ENCODE data around the gene DNAJC27. TPM values are rescaled to one million over a fixed set of nuclear protein-coding genes. Genes with fewer than 3 reads are reported as not detected.
"Not testable (repeated sequence)": the region's sequence is repeated elsewhere in the genome, so short reads cannot be mapped to it uniquely, and the experiment has no call there.

DNAJC27 gene
- polyA plus RNA-seq, 4 donors = 0.81 to 5.3 (median 1.7) TPM

DNA sequence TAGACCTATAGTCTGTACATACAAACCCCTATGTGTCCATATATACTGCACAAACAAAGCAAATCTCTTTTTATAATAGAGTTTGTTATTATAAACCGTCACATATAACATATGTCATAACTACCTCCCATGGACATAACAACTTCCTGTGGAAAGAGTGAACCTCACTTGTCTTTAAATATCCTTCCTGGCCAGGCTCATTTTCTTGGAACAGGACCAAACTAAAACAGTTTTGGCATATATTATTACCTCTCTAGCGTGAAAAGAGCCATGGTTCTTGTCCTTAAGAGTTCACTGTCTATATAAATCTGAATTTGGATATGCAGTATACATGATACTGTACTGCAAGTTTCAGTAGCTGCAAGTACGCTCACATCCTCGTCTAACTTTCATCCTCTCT, 28.3 kb upstream of the DNAJC27 start:
- Histone ChIP-seq H3K4me3 (ENCODE audit: low read depth in 1 of 3, low read length in 3 of 3) (no peak overlapping the region), H3K27ac (ENCODE audit: low read depth in 1 of 3, low read length in 2 of 3) (no peak overlapping the region), H3K4me1 (ENCODE audit: control insufficient read depth in 3 of 3, insufficient read depth in 2 of 3, low read depth in 1 of 3, low read length in 2 of 3) (no peaks in the 10 kb centered on the region), H3K36me3 (ENCODE audit: control insufficient read depth in 3 of 3, insufficient read depth in 2 of 3, low read depth in 1 of 3, low read length in 3 of 3) (no peaks in the 10 kb centered on the region), H3K27me3 (ENCODE audit: control insufficient read depth in 3 of 3, insufficient read depth in 3 of 3, low read length in 3 of 3) (no peaks in the 10 kb centered on the region), H3K9me3 (ENCODE audit: control insufficient read depth in 2 of 2, insufficient read depth in 1 of 2, low read depth in 1 of 2, low read length in 1 of 2) (no peaks in the 10 kb centered on the region)
- FAIRE-seq = no peak
- no peak for DNase-seq
- WGBS, 3 donors = 55 to 69% (median 67%) methylated on average over 4 of the region's 4 CpGs

DNA sequence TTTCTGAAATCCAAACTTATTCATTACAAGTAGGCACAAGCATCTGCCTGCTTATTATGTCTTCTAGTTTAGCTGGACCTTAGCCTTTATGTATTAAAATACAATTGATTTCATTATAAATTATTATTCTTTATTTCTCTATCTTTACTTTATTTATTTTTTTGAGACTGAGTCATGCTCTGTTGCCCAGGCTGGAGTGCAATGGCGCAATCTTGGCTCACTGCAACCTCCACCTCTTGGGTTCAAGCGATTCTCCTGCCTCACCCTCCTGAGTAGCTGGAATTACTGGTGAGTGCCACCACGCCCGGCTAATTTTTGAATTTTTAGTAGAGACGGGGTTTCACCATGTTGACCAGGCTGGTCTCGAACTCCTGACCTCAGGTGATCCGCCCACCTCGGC, 27.3 kb upstream of the DNAJC27 start:
- not testable (repeated sequence) for FAIRE-seq

DNA sequence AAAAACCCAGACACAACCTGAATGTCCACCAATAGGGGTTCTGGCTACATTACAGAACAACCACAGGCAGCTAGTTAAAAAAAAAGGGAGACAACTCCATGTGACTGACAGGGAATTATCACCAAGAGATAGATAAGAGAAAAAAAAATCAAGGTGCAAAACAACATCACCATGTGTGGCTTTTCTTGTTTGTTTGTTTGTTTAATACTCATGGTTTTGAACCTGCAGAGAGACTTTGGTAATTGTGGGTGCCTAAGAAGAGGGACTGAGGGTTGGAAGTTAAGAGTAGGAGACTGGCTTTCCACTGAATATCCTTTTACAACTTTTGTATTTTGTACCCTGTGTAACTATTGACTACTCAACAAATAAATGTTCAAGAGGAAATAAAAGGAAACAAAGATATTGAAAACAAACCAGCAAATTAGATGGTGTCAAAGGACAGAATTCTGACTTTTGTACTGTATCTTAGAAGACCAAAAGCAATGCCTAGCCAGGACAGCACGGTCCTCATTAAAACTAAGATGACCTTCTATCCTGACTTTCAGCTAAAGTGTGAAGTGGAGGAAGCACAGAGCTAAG, 22.5 kb upstream of the DNAJC27 start:
- DNase-seq (peak; percentile 56 to 63), FAIRE-seq (no peak)
- no peak overlapping the region for H3K4me3 ChIP-seq (ENCODE audit: low read depth in 1 of 3, low read length in 3 of 3)
- no peak overlapping the region for H3K27ac ChIP-seq (ENCODE audit: low read depth in 1 of 3, low read length in 2 of 3)
- H3K9me3 ChIP-seq (ENCODE audit: control insufficient read depth in 2 of 2, insufficient read depth in 1 of 2, low read depth in 1 of 2, low read length in 1 of 2) = peaks cover 0 to 12% of the 10 kb centered on the region in 2 donors
- H3K36me3 ChIP-seq (ENCODE audit: control insufficient read depth in 3 of 3, insufficient read depth in 2 of 3, low read depth in 1 of 3, low read length in 3 of 3) = no peaks in the 10 kb centered on the region
- no peaks in the 10 kb centered on the region for H3K27me3 ChIP-seq (ENCODE audit: control insufficient read depth in 3 of 3, insufficient read depth in 3 of 3, low read length in 3 of 3)
- peaks cover 0 to 4% (median 0%) of the 10 kb centered on the region in 3 donors for H3K4me1 ChIP-seq (ENCODE audit: control insufficient read depth in 3 of 3, insufficient read depth in 2 of 3, low read depth in 1 of 3, low read length in 2 of 3)
- WGBS, 3 donors = 25 to 52% (median 34%) methylated on average over 1 of the region's 1 CpG

More for the DNA sequence above, 27.3 kb upstream of the DNAJC27 start:
- DNase-seq; H3K36me3 ChIP-seq (ENCODE audit: control insufficient read depth in 3 of 3, insufficient read depth in 2 of 3, low read depth in 1 of 3, low read length in 3 of 3); H3K4me3 ChIP-seq (ENCODE audit: low read depth in 1 of 3, low read length in 3 of 3); H3K9me3 ChIP-seq (ENCODE audit: control insufficient read depth in 2 of 2, insufficient read depth in 1 of 2, low read depth in 1 of 2, low read length in 1 of 2); H3K27me3 ChIP-seq (ENCODE audit: control insufficient read depth in 3 of 3, insufficient read depth in 3 of 3, low read length in 3 of 3); H3K4me1 ChIP-seq (ENCODE audit: control insufficient read depth in 3 of 3, insufficient read depth in 2 of 3, low read depth in 1 of 3, low read length in 2 of 3); H3K27ac ChIP-seq (ENCODE audit: low read depth in 1 of 3, low read length in 2 of 3): not testable (repeated sequence)
- WGBS, 3 donors = 80 to 84% (median 82%) methylated on average over 8 of the region's 8 CpGs

DNA sequence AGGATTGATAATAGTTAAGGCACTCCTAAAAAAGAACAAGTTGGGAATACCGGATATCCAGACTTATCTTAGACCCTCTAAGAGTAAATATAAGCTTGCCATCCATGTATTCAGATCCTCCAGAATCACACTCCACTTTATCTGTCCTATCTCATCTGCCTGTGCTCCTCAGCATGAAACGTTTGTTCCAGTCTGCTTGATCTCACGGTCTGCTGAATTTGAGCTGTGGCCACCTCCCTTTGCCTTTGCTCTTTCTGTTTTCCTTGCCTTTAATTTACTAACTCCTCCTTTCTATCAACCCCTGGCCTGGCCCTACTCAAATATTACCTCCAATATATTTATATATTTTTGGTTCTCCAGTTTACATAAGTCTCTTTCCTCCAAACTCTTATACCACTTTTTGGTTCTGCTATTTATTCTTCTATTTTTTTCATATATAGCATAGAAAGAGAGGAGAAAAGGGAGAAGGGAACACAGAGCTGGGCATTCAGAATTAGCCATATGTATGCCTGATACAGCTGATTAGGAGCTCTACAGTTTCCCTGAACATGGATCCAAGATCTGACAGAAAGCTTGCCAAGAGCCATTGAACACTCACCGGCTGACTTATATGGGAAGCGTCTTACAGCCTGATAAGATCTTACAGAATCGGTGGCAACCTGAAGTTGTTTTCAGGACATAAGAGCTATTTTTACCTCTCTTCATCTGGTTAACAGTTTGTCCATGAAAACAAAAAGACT, 21.8 kb upstream of the DNAJC27 start:
- H3K36me3 ChIP-seq (ENCODE audit: control insufficient read depth in 3 of 3, insufficient read depth in 2 of 3, low read depth in 1 of 3, low read length in 3 of 3) = no peaks in the 10 kb centered on the region
- no peak overlapping the region for H3K27ac ChIP-seq (ENCODE audit: low read depth in 1 of 3, low read length in 2 of 3)
- peaks cover 0 to 4% (median 0%) of the 10 kb centered on the region in 3 donors for H3K4me1 ChIP-seq (ENCODE audit: control insufficient read depth in 3 of 3, insufficient read depth in 2 of 3, low read depth in 1 of 3, low read length in 2 of 3)
- FAIRE-seq = no peak
- H3K4me3 ChIP-seq (ENCODE audit: low read depth in 1 of 3, low read length in 3 of 3) = no peak overlapping the region
- peaks cover 0 to 12% of the 10 kb centered on the region in 2 donors for H3K9me3 ChIP-seq (ENCODE audit: control insufficient read depth in 2 of 2, insufficient read depth in 1 of 2, low read depth in 1 of 2, low read length in 1 of 2)
- WGBS, 3 donors = 22 to 40% (median 27%) methylated on average over 6 of the region's 6 CpGs
- H3K27me3 ChIP-seq (ENCODE audit: control insufficient read depth in 3 of 3, insufficient read depth in 3 of 3, low read length in 3 of 3) = no peaks in the 10 kb centered on the region
- DNase-seq = peak; percentile 45 to 50

DNA sequence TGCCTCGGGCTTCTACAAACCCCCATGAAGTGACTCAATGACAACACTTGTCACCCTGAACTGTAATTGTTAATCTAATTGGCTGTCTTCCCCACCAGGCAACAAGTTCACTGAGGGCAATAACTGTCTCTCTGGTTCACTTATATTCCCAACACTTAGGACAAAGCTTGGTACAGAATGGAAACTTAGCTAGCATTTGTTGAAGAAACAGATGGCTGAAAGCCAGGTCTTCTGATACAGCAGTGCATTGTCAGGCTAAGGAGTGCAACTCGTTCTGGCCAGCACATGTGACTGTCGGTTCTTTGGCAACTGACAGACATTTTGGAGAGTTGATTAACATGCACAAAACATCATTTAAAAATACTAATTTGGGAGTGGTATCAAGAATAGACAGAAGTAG, 14.6 kb upstream of the DNAJC27 start:
- 22 to 27% (median 24%) methylated on average over 3 of the region's 3 CpGs for WGBS, 3 donors
- DNase-seq (no peak), FAIRE-seq (no peak)
- H3K36me3 ChIP-seq (ENCODE audit: control insufficient read depth in 3 of 3, insufficient read depth in 2 of 3, low read depth in 1 of 3, low read length in 3 of 3) = no peaks in the 10 kb centered on the region
- H3K27me3 ChIP-seq (ENCODE audit: control insufficient read depth in 3 of 3, insufficient read depth in 3 of 3, low read length in 3 of 3) = no peaks in the 10 kb centered on the region
- no peaks in the 10 kb centered on the region for H3K4me1 ChIP-seq (ENCODE audit: control insufficient read depth in 3 of 3, insufficient read depth in 2 of 3, low read depth in 1 of 3, low read length in 2 of 3)
- H3K9me3 ChIP-seq (ENCODE audit: control insufficient read depth in 2 of 2, insufficient read depth in 1 of 2, low read depth in 1 of 2, low read length in 1 of 2) = peaks cover 0 to 12% of the 10 kb centered on the region in 2 donors
- no peak overlapping the region for H3K4me3 ChIP-seq (ENCODE audit: low read depth in 1 of 3, low read length in 3 of 3)
- H3K27ac ChIP-seq (ENCODE audit: low read depth in 1 of 3, low read length in 2 of 3) = no peak overlapping the region

DNA sequence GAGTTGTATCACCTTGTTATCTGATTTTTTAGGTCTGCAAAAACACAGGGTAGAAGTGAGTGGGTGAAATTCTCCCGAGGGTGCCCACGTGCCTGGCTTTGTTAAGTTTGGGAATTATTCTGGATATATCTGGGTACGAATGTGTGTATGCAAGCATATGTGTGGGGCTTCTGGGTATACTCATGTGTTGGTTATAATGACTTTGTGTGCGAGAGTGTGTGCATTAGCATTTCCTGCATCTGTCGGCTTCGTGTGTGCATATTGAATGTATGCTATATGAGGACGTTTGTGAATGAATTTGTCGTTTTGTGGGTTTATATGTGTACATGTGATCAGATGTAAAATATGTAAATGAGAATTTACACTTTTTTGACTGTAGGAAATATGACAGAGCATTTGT, 13.8 kb upstream of the DNAJC27 start:
- Histone ChIP-seq H3K4me1 (ENCODE audit: control insufficient read depth in 3 of 3, insufficient read depth in 2 of 3, low read depth in 1 of 3, low read length in 2 of 3) (no peaks in the 10 kb centered on the region), H3K36me3 (ENCODE audit: control insufficient read depth in 3 of 3, insufficient read depth in 2 of 3, low read depth in 1 of 3, low read length in 3 of 3) (no peaks in the 10 kb centered on the region), H3K27me3 (ENCODE audit: control insufficient read depth in 3 of 3, insufficient read depth in 3 of 3, low read length in 3 of 3) (no peaks in the 10 kb centered on the region), H3K9me3 (ENCODE audit: control insufficient read depth in 2 of 2, insufficient read depth in 1 of 2, low read depth in 1 of 2, low read length in 1 of 2) (peaks cover 0 to 5% of the 10 kb centered on the region in 2 donors), H3K4me3 (ENCODE audit: low read depth in 1 of 3, low read length in 3 of 3) (no peak overlapping the region), H3K27ac (ENCODE audit: low read depth in 1 of 3, low read length in 2 of 3) (no peak overlapping the region)
- FAIRE-seq (no peak), DNase-seq (no peak)
- WGBS, 3 donors = 84 to 87% (median 87%) methylated on average over 8 of the region's 8 CpGs

DNA sequence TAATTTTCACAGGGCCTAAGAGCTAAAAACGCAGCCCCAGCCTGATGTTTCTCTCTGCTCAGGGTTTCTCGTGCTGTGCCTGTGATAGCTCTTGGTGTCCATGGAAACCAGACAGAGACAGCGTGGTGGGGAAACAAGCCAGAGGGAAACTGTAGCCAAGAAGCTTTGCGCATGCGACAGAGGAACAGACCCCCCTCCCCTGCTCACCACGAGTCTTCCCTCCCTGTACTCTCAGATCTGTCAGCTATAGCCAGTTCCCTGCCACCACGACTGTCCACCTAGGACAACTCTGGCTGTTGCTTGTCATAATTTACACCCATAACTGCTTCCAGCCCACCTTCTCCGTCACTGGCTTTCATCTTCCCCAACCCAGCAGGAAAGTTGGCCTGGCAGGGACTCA, 13.2 kb upstream of the DNAJC27 start:
- WGBS, 3 donors = 33 to 70% (median 50%) methylated on average over 8 of the region's 8 CpGs
- Histone ChIP-seq H3K4me3 (ENCODE audit: low read depth in 1 of 3, low read length in 3 of 3) (no peak overlapping the region), H3K36me3 (ENCODE audit: control insufficient read depth in 3 of 3, insufficient read depth in 2 of 3, low read depth in 1 of 3, low read length in 3 of 3) (no peaks in the 10 kb centered on the region), H3K27me3 (ENCODE audit: control insufficient read depth in 3 of 3, insufficient read depth in 3 of 3, low read length in 3 of 3) (no peaks in the 10 kb centered on the region), H3K4me1 (ENCODE audit: control insufficient read depth in 3 of 3, insufficient read depth in 2 of 3, low read depth in 1 of 3, low read length in 2 of 3) (no peaks in the 10 kb centered on the region), H3K27ac (ENCODE audit: low read depth in 1 of 3, low read length in 2 of 3) (peak overlapping the region in 2 of 3 donors; percentile 42 to 47), H3K9me3 (ENCODE audit: control insufficient read depth in 2 of 2, insufficient read depth in 1 of 2, low read depth in 1 of 2, low read length in 1 of 2) (no peaks in the 10 kb centered on the region)
- peak in 1 of 2 donors; percentile 57 for DNase-seq
- FAIRE-seq = no peak

DNA sequence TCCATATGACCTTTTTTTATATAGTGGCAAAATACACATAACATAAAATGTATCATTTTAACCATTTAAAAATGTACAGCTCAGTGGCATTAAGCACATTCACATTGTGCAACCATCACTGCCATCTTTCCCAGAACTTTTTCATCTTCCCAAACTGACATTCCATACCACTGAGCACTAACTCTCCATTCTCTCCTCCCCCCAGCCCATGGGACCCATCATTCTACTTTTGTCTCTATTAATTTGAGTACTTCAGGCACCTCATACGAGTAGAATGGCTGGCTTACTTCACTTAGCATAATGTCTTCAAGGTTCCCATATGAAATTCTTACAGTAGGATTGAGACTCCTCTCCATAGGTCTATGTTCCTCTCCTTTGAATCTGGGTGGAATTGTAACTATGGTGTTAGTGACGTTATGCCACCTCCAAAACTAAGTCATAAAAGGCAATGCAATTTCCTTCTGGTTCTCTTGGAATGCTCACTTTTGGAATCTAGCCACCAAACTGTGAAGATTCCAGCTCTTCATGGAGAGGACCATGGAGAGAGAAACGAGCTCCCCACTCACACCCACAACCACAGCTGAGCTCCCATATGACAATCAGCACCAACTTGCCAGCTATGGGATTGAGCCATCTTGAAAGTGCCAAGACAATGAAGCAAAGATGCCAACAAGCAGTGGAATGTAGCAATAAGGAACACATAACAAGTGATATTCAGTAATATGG, 9.8 kb upstream of the DNAJC27 start:
- Histone ChIP-seq H3K4me3 (ENCODE audit: low read depth in 1 of 3, low read length in 3 of 3) (no peak overlapping the region), H3K36me3 (ENCODE audit: control insufficient read depth in 3 of 3, insufficient read depth in 2 of 3, low read depth in 1 of 3, low read length in 3 of 3) (peaks cover 0 to 3% (median 0%) of the 10 kb centered on the region in 3 donors), H3K9me3 (ENCODE audit: control insufficient read depth in 2 of 2, insufficient read depth in 1 of 2, low read depth in 1 of 2, low read length in 1 of 2) (no peaks in the 10 kb centered on the region), H3K27me3 (ENCODE audit: control insufficient read depth in 3 of 3, insufficient read depth in 3 of 3, low read length in 3 of 3) (no peaks in the 10 kb centered on the region), H3K27ac (ENCODE audit: low read depth in 1 of 3, low read length in 2 of 3) (no peak overlapping the region), H3K4me1 (ENCODE audit: control insufficient read depth in 3 of 3, insufficient read depth in 2 of 3, low read depth in 1 of 3, low read length in 2 of 3) (no peaks in the 10 kb centered on the region)
- FAIRE-seq (no peak), DNase-seq (no peak)
- WGBS, 3 donors = 53 to 74% (median 66%) methylated on average over 3 of the region's 3 CpGs

All from small intestine (tissue), 7 donors.